ENCODE measurements around the gene C9orf40. TPM values are rescaled to one million over a fixed set of nuclear protein-coding genes. Genes with fewer than 3 reads are reported as not detected.

C9orf40 gene
- polyA plus RNA-seq, 1 of the 3 experiments (the other 2 are of a cell fraction) = 2.0 TPM

GRCh38 chr9:74951107-74951720, 1.5 kb downstream of the C9orf40 start:
- Histone ChIP-seq H3K79me2 (ENCODE audit: insufficient read depth) (0 out of 2 replicates have a peak, but pooled peaks cover 7% of the 10 kb centered on the region), H3K9me3 (no peaks in the 10 kb centered on the region), H3K9ac (peak overlapping the region; percentile 68; the same call in 1 of the 2 replicates), H3F3A (replicated peaks; ENCODE audit: insufficient read depth) (peaks cover 12% of the 10 kb centered on the region), H3K4me2 (peak overlapping the region; percentile 99), H3K4me3 (ENCODE audit: low read depth in 2 of 2, low read length in 1 of 2) (peak overlapping the region; percentile 85 to 97), H3K36me3 (replicated peaks in 1 of 2; ENCODE audit: control insufficient read depth in 1 of 2, insufficient read depth in 2 of 2, low read length in 1 of 2) (peaks cover 0 to 2% of the 10 kb centered on the region in 2 experiments), H2AFZ (ENCODE audit: low read depth) (peak overlapping the region; percentile 84), H4K20me1 (ENCODE audit: insufficient read depth) (no peaks in the 10 kb centered on the region), H3K4me1 (ENCODE audit: control insufficient read depth in 1 of 2, insufficient read depth in 2 of 2, low read depth in 1 of 2, low read length in 1 of 2) (no peaks in the 10 kb centered on the region; a peak in 1 of 4 replicates), H3K9me2 (no peaks in the 10 kb centered on the region), H3K27me3 (ENCODE audit: insufficient read depth) (no peaks in the 10 kb centered on the region), H3K27ac (ENCODE audit: low read depth in 2 of 2, low read length in 1 of 2) (no peak overlapping the region; a peak in 2 of 4 replicates)
- POLR2A ChIA-PET = interaction anchor here (2.5 kb wide), 1 partner anchor 76 kb away, joined by 8 read pairs; the partner anchor contains the start of gene CARNMT1
- no peak for DNase-seq
- CTCF ChIA-PET = interaction anchor here (1.0 to 3.0 kb wide), 10 partner anchors 9 to 177 kb away, joined by 3 to 30 read pairs (median 6); no protein-coding TSS in a partner anchor
- WGBS (ENCODE audit: low lambda C conversion rate) = 66% methylated on average over 21 of the region's 21 CpGs
- TF ChIP-seq YY1 (IDR thresholded peaks at IDR 0.05; ENCODE audit: low read depth) (no peak), MEF2A (IDR thresholded peaks at IDR 0.05; ENCODE audit: borderline replicate concordance, low read depth) (no peak), GABPA (IDR thresholded peaks at IDR 0.05; ENCODE audit: low read depth) (no peak), FOXM1 (IDR thresholded peaks at IDR 0.05; ENCODE audit: low read depth) (no peak), SMC3 (IDR thresholded peaks at IDR 0.05; ENCODE audit: low read depth, low read length) (no peak)
- TF ChIP-seq, protein P1, sequence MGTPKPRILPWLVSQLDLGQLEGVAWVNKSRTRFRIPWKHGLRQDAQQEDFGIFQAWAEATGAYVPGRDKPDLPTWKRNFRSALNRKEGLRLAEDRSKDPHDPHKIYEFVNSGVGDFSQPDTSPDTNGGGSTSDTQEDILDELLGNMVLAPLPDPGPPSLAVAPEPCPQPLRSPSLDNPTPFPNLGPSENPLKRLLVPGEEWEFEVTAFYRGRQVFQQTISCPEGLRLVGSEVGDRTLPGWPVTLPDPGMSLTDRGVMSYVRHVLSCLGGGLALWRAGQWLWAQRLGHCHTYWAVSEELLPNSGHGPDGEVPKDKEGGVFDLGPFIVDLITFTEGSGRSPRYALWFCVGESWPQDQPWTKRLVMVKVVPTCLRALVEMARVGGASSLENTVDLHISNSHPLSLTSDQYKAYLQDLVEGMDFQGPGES (IDR thresholded peaks at IDR 0.05; ENCODE audit: low read depth, low read length) = no peak

DNA sequence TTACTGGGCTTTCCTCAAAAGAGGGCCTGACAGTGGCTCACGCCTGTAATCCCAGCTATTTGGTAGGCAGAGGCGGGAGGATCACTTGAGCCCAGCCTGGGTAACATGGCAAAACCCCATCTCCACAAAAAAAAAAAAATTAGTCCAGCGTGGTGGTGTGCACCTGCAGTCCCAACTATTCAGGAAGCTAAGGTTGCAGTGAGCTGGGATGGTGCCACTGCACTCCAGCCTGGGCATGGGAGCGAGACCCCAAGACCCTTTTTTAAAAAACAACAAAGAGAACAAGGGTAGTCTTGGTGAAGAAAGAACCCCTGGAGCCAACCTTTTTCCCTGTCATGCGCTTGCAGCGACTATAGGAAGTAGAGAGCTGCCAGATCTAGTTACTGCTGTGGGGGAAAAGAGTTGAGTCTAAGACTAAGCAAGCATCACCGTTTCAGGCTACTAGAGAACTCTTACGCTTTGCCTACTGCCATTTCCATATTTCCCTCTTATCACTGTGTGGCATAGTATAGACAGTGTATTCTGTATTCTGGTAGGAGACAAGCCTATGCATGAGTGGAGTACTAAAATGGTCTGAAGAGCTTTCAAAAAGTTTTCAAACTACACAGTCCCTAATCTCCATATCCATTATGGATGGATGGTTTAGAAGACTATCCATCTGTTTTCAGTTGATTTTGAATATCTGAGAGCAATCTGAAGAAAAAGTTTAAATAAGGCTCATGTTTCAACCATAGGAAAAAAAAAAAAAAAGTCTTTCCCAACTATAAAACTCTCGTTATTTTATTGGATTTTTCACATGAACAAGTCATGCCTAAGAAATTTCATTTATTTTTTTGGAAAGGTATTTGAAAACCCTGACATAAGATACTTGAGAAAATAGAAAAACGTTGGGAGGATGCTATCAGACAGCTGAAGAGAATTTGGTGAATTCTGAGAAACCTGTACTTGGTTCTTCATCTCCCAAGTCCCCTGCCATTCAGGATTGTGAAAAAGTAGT, 2.6 kb downstream of the C9orf40 start:
- 88% methylated on average over 10 of the region's 10 CpGs for WGBS (ENCODE audit: low lambda C conversion rate)

More for the DNA sequence above, 2.6 kb downstream of the C9orf40 start:
- CTCF ChIA-PET = interaction anchor here (1.3 to 3.0 kb wide), 3 partner anchors 8 to 176 kb away, joined by 3 to 30 read pairs (median 19); no protein-coding TSS in a partner anchor
- no peak for DNase-seq
- Histone ChIP-seq H3K4me1 (ENCODE audit: control insufficient read depth in 1 of 2, insufficient read depth in 2 of 2, low read depth in 1 of 2, low read length in 1 of 2) (no peaks in the 10 kb centered on the region; a peak in 1 of 4 replicates), H3F3A (replicated peaks; ENCODE audit: insufficient read depth) (peaks cover 6% of the 10 kb centered on the region), H3K4me3 (ENCODE audit: low read depth in 2 of 2, low read length in 1 of 2) (no peak overlapping the region), H3K27ac (ENCODE audit: low read depth in 2 of 2, low read length in 1 of 2) (no peak overlapping the region), H2AFZ (ENCODE audit: low read depth) (no peak overlapping the region), H3K36me3 (replicated peaks in 1 of 2; ENCODE audit: control insufficient read depth in 1 of 2, insufficient read depth in 2 of 2, low read length in 1 of 2) (peaks cover 0 to 2% of the 10 kb centered on the region in 2 experiments), H3K9ac (no peak overlapping the region), H3K27me3 (ENCODE audit: insufficient read depth) (no peaks in the 10 kb centered on the region), H3K79me2 (ENCODE audit: insufficient read depth) (0 out of 2 replicates have a peak, but pooled peaks cover 7% of the 10 kb centered on the region), H3K9me2 (no peaks in the 10 kb centered on the region), H3K4me2 (no peak overlapping the region), H3K9me3 (no peaks in the 10 kb centered on the region), H4K20me1 (ENCODE audit: insufficient read depth) (no peaks in the 10 kb centered on the region)
- TF ChIP-seq NFIC (IDR thresholded peaks at IDR 0.05; ENCODE audit: borderline replicate concordance) (no peak), SMC3 (IDR thresholded peaks at IDR 0.05; ENCODE audit: low read depth, low read length) (no peak), FOXJ3 (CRISPR knock-in tag; IDR thresholded peaks at IDR 0.05) (no peak), USF2 (IDR thresholded peaks at IDR 0.05; ENCODE audit: borderline replicate concordance, low read depth, low read length) (no peak), MEF2A (IDR thresholded peaks at IDR 0.05; ENCODE audit: borderline replicate concordance, low read depth) (no peak), MAX (IDR thresholded peaks at IDR 0.05; ENCODE audit: low read depth) (no peak)
- TF ChIP-seq, protein P2, sequence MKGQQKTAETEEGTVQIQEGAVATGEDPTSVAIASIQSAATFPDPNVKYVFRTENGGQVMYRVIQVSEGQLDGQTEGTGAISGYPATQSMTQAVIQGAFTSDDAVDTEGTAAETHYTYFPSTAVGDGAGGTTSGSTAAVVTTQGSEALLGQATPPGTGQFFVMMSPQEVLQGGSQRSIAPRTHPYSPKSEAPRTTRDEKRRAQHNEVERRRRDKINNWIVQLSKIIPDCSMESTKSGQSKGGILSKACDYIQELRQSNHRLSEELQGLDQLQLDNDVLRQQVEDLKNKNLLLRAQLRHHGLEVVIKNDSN (IDR thresholded peaks at IDR 0.05; ENCODE audit: borderline replicate concordance, low read depth) = no peak
- TF ChIP-seq, protein P3, sequence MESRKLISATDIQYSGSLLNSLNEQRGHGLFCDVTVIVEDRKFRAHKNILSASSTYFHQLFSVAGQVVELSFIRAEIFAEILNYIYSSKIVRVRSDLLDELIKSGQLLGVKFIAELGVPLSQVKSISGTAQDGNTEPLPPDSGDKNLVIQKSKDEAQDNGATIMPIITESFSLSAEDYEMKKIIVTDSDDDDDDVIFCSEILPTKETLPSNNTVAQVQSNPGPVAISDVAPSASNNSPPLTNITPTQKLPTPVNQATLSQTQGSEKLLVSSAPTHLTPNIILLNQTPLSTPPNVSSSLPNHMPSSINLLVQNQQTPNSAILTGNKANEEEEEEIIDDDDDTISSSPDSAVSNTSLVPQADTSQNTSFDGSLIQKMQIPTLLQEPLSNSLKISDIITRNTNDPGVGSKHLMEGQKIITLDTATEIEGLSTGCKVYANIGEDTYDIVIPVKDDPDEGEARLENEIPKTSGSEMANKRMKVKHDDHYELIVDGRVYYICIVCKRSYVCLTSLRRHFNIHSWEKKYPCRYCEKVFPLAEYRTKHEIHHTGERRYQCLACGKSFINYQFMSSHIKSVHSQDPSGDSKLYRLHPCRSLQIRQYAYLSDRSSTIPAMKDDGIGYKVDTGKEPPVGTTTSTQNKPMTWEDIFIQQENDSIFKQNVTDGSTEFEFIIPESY (IDR thresholded peaks at IDR 0.05; ENCODE audit: borderline replicate concordance, low read depth) = no peak
- POLR2A ChIA-PET = no interaction called here

Measured in SK-N-SH (cell line).